Left ventricle myocardium inferior (tissue), 1 donor: ENCODE measurements around the gene CEP57. TPM values are rescaled to one million over a fixed set of nuclear protein-coding genes. Genes with fewer than 3 reads are reported as not detected.
"Not testable (repeated sequence)": the region's sequence is repeated elsewhere in the genome, so short reads cannot be mapped to it uniquely, and the experiment has no call there.

Experiments
- DNase-seq: peaks from one replicate; pipeline ENCODE4 v3.0.0-alpha.2; 2020
- H3K27ac ChIP-seq: fragments of 200-600 bp; replicated peaks from 2 replicates; pipeline ENCODE4 v1.8.0; 2021
- H3K27me3 ChIP-seq: fragments of 200-600 bp; 2 replicates; pipeline ENCODE4 v1.8.0; 2021; ENCODE audit warnings: low read depth
- H3K36me3 ChIP-seq: fragments of 200-600 bp; 2 replicates; pipeline ENCODE4 v1.8.0; 2021
- H3K4me1 ChIP-seq: fragments of 200-600 bp; 2 replicates; pipeline ENCODE4 v1.8.0; 2021
- H3K4me3 ChIP-seq: fragments of 200-600 bp; 2 replicates; pipeline ENCODE4 v1.8.0; 2021; ENCODE audit warnings: mild to moderate bottlenecking, moderate library complexity
- H3K9me3 ChIP-seq: fragments of 200-600 bp; replicated peaks from 2 replicates; pipeline ENCODE4 v1.8.0; 2021
- CTCF ChIP-seq: fragments of 200-600 bp; IDR thresholded peaks from 2 replicates; pipeline ENCODE4 v1.8.0; 2021; ENCODE audit warnings: antibody characterized with exemption, mild to moderate bottlenecking, borderline replicate concordance
- intact Hi-C: fragments of 100-400 bp; cut with micrococcal nuclease; formaldehyde crosslinking; loops from one replicate; pipeline ENCODE4 v1.11.0; 2022
- total RNA-seq: library from RNA; stranded (reverse); fragmentation: NEBNext Ultra II Directional; extraction: Animal tissue kit (Norgen Biotek cat#: 25700); gene quantifications from one replicate; pipeline ENCODE4 v1.2.1, GENCODE V29; 2021
- donor health status: DM: no; HTN: yes; CAD: no; lungs with severe emphysema.

Gene CEP57
- total RNA-seq, 1 donor from 2014 or later = 22.2 TPM

DNA sequence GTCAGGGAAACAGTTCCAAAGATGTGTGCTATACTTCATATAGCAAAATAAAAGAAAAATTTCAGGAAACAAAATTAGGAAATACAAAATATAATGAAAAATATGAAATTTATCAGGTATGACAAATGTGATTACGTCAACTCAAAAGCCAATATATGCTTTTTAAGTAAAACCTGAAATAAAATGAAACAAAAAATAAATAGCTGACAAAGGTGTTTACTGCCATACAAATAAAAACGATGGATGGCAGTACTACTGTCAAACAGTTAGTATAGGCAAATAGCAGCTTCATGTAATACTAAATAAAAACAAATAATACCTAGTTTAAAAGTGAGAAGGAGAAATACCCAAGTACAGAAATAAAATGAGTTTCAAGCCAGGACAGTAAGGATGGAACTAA is 13.7 kb downstream of the CEP57 start:
- no peak overlapping the region for H3K27ac ChIP-seq
- no peak for TF ChIP-seq CTCF
- H3K27me3 ChIP-seq = no peaks in the 10 kb centered on the region
- peaks cover 6% of the 10 kb centered on the region for H3K4me1 ChIP-seq
- peaks cover 41% of the 10 kb centered on the region for H3K36me3 ChIP-seq
- DNase-seq = no peak
- no peaks in the 10 kb centered on the region for H3K9me3 ChIP-seq
- intact Hi-C loops = no loop called here
- no peak overlapping the region for H3K4me3 ChIP-seq

DNA sequence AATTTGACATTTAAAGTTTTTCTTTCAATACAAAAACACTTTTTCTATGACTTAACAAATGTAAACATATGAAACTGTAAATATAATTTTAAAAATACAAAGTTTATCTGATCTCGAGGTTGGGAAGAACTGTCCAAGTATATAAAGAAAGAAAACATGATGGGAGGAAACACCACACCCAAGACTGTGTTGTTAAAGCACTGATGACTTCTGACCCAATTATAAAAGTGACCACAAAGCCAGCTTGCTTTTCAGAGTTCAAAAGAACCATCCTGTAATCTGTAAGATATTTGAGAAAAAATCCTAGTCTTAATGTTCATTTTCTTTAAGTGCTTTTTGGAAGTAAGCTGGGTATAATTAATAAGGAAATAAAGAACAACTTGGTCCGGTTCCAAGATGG is 15.6 kb downstream of the CEP57 start:
- Histone ChIP-seq H3K36me3 (peaks cover 25% of the 10 kb centered on the region), H3K9me3 (no peaks in the 10 kb centered on the region), H3K27ac (no peak overlapping the region), H3K4me3 (no peak overlapping the region), H3K4me1 (peaks cover 6% of the 10 kb centered on the region), H3K27me3 (no peaks in the 10 kb centered on the region)
- no peak for TF ChIP-seq CTCF
- intact Hi-C loops = no loop called here
- DNase-seq = no peak

- intact Hi-C loops, DNase-seq, H3K9me3 ChIP-seq, H3K27me3 ChIP-seq, H3K27ac ChIP-seq, H3K4me3 ChIP-seq, H3K4me1 ChIP-seq: not testable (repeated sequence)
- peaks cover 25% of the 10 kb centered on the region for H3K36me3 ChIP-seq
These were observed 16.2 kb downstream of the CEP57 start for GRCh38 chr11:95806464-95806863.

GRCh38 chr11:95811052-95811451 is 20.8 kb downstream of the CEP57 start:
- DNase-seq, H3K4me3 ChIP-seq, H3K4me1 ChIP-seq, H3K9me3 ChIP-seq, H3K27ac ChIP-seq, intact Hi-C loops, H3K27me3 ChIP-seq: not testable (repeated sequence)
- H3K36me3 ChIP-seq = peaks cover 29% of the 10 kb centered on the region

- peaks cover 47% of the 10 kb centered on the region for H3K36me3 ChIP-seq
- H3K4me1 ChIP-seq = no peaks in the 10 kb centered on the region
- no peaks in the 10 kb centered on the region for H3K27me3 ChIP-seq
- no peak for TF ChIP-seq CTCF
- no peak for DNase-seq
- intact Hi-C loops = no loop called here
- no peak overlapping the region for H3K27ac ChIP-seq
- H3K4me3 ChIP-seq = no peak overlapping the region
- H3K9me3 ChIP-seq = no peaks in the 10 kb centered on the region
These were observed 25.7 kb downstream of the CEP57 start for GRCh38 chr11:95816037-95816436.

DNA sequence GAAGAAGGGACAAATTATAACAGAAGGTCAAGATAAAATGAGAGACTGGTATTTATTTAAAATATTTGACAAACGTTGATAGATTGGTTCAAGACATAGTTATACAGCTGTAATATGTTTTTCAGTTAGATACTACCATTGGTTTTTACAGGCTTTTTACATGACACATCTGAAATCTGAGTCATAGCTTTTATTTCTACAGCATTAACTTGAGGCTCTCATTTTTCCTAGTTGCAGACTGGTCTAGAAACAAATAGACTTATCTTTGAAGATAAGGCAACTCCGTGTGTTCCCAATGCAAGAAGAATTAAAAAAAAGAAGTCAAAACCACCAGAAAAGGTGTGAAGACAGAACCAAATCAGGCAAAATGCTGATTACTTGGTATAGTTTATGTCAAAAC is 31.3 kb downstream of the CEP57 start:
- no peak for DNase-seq
- Histone ChIP-seq H3K9me3 (no peaks in the 10 kb centered on the region), H3K27ac (no peak overlapping the region), H3K4me1 (no peaks in the 10 kb centered on the region), H3K27me3 (no peaks in the 10 kb centered on the region), H3K4me3 (no peak overlapping the region), H3K36me3 (peaks cover 54% of the 10 kb centered on the region)
- intact Hi-C loops = no loop called here
- TF ChIP-seq CTCF = no peak

- H3K4me3 ChIP-seq = no peak overlapping the region
- H3K27me3 ChIP-seq = no peaks in the 10 kb centered on the region
- no peak for DNase-seq
- H3K4me1 ChIP-seq = no peaks in the 10 kb centered on the region
- peaks cover 67% of the 10 kb centered on the region for H3K36me3 ChIP-seq
- no peaks in the 10 kb centered on the region for H3K9me3 ChIP-seq
- no peak overlapping the region for H3K27ac ChIP-seq
- no peak for TF ChIP-seq CTCF
- intact Hi-C loops = no loop called here
These were observed 37.4 kb downstream of the CEP57 start for GRCh38 chr11:95827696-95828095.
